H1 (cell line): ENCODE measurements around the gene SPTB. TPM values are rescaled to one million over a fixed set of nuclear protein-coding genes. Genes with fewer than 3 reads are reported as not detected.

Source experiments
- CTCF ChIA-PET: fragments of 300-600 bp; sonication (Branson Sonifier 250); formaldehyde crosslinking; loops from one replicate; lab custom pipeline; 2021; ENCODE audit not compliant: partially characterized antibody; lab: Charles Lee
- POLR2A ChIA-PET: fragments of 300-600 bp; sonication (Branson Sonifier 250); formaldehyde crosslinking; loops from one replicate; lab custom pipeline; 2021; ENCODE audit warnings: inconsistent platforms; ENCODE audit not compliant: partially characterized antibody; lab: Charles Lee
- DNase-seq, 2 experiments: peaks; one replicate each; pipeline versions ENCODE4 v3.0.0 to v3.0.0-alpha.2; 2010 to 2022; ENCODE audit warnings: low spot score in 2 of 2, low read depth in 1 of 2, mixed read lengths in 1 of 2
- FAIRE-seq: peaks from 2 replicates; lab custom pipeline; 2011; peaks lifted over from hg19 to GRCh38; lab: Jason Lieb, UNC
- H2AFZ ChIP-seq: 2 replicates; pipeline ENCODE4 v1.8.1; 2012; ENCODE audit warnings: low read length, inconsistent platforms
- H2AK5ac ChIP-seq: 2 replicates; pipeline ENCODE4 v1.6.1; 2013; ENCODE audit warnings: low read depth, low read length
- H2BK120ac ChIP-seq: replicated peaks from 2 replicates; pipeline ENCODE3; 2013; ENCODE audit warnings: low read depth, low read length, inconsistent platforms
- H2BK12ac ChIP-seq: 2 replicates; pipeline ENCODE4 v1.6.1; 2013; ENCODE audit warnings: low read depth, low read length
- H2BK15ac ChIP-seq: 2 replicates; pipeline ENCODE4 v1.6.1; 2013; ENCODE audit warnings: low read length
- H2BK20ac ChIP-seq: 2 replicates; pipeline ENCODE4 v1.6.1; 2013; ENCODE audit warnings: low read length
- H2BK5ac ChIP-seq: 2 replicates; pipeline ENCODE4 v1.6.1; 2013; ENCODE audit warnings: low read depth, low read length
- H3K14ac ChIP-seq: 2 replicates; pipeline ENCODE4 v1.6.1; 2013; ENCODE audit warnings: inconsistent platforms; ENCODE audit not compliant: insufficient read length
- H3K18ac ChIP-seq: 2 replicates; pipeline ENCODE4 v1.6.1; 2013; ENCODE audit warnings: low read length; ENCODE audit errors: extremely low read depth
- H3K23ac ChIP-seq: 2 replicates; pipeline ENCODE4 v1.6.1; 2013; ENCODE audit warnings: inconsistent platforms; ENCODE audit not compliant: insufficient read length
- H3K23me2 ChIP-seq: 2 replicates; pipeline ENCODE4 v1.6.1; 2013; ENCODE audit warnings: low read depth, low read length
- H3K27ac ChIP-seq: 2 replicates; pipeline ENCODE4 v1.6.1; 2011; ENCODE audit warnings: low read depth, low read length, inconsistent platforms
- H3K27me3 ChIP-seq, 4 experiments: replicated peaks in 1 of 4; 1 replicate in 1 of 4; 2 replicates in 3 of 4; pipeline versions ENCODE4 v1.6.1 to v1.8.1; 2011 to 2013; ENCODE audit warnings: low read length in 3 of 4, mild to moderate bottlenecking in 3 of 4, inconsistent platforms in 2 of 4, mixed read lengths in 2 of 4, moderate library complexity in 1 of 4; ENCODE audit not compliant: control insufficient read depth in 3 of 4, insufficient read depth in 3 of 4; ENCODE audit errors: extremely low read depth in 1 of 4
- H3K36me3 ChIP-seq, 4 experiments: 2 replicates each; pipeline versions ENCODE4 v1.6.1 to v1.8.1; 2011 to 2013; ENCODE audit warnings: mild to moderate bottlenecking in 4 of 4, low read length in 3 of 4, moderate library complexity in 2 of 4, control low read depth in 1 of 4, inconsistent platforms in 1 of 4; ENCODE audit not compliant: insufficient read depth in 4 of 4, control insufficient read depth in 2 of 4
- H3K4ac ChIP-seq: replicated peaks from 2 replicates; pipeline ENCODE3; 2013; ENCODE audit warnings: low read length, low read depth, mixed read lengths, inconsistent platforms; ENCODE audit not compliant: insufficient read length
- H3K4me1 ChIP-seq, 4 experiments: replicated peaks in 1 of 4; 1 replicate in 1 of 4; 2 replicates in 3 of 4; pipeline versions ENCODE4 v1.6.1 to v1.8.1; 2011 to 2013; ENCODE audit warnings: low read length in 3 of 4, inconsistent platforms in 2 of 4, mixed read lengths in 1 of 4; ENCODE audit not compliant: insufficient read depth in 4 of 4, control insufficient read depth in 3 of 4
- H3K4me2 ChIP-seq, 2 experiments: 2 replicates each; pipeline versions ENCODE4 v1.6.1 to v1.8.1; 2011 to 2013; ENCODE audit warnings: low read depth in 2 of 2, low read length in 2 of 2, control low read depth in 1 of 2, inconsistent platforms in 1 of 2, mild to moderate bottlenecking in 1 of 2; ENCODE audit not compliant: insufficient read depth in 1 of 2
- H3K4me3 ChIP-seq, 4 experiments: fragments of 200-600, 300-600 bp in 1 of 4; sonication (generic), shearing (Covaris generic), sonication (Bioruptor Twin) in 1 of 4; 2 replicates each; pipeline versions ENCODE4 v1.5.1 to v1.8.1; 2011 to 2016; ENCODE audit warnings: low read length in 4 of 4, low read depth in 3 of 4, control low read depth in 2 of 4, inconsistent platforms in 2 of 4, mild to moderate bottlenecking in 2 of 4, mixed read lengths in 1 of 4, moderate library complexity in 1 of 4; ENCODE audit not compliant: insufficient read depth in 2 of 4; ENCODE audit errors: extremely low read depth in 1 of 4
- H3K56ac ChIP-seq: replicated peaks from 2 replicates; pipeline ENCODE3; 2013; ENCODE audit warnings: low read depth, mild to moderate bottlenecking, mixed read lengths, low read length, inconsistent platforms; ENCODE audit not compliant: insufficient read length
- H3K79me1 ChIP-seq: 2 replicates; pipeline ENCODE4 v1.6.1; 2013; ENCODE audit warnings: low read depth, low read length, control low read depth
- H3K79me2 ChIP-seq, 2 experiments: 2 replicates each; pipeline versions ENCODE4 v1.6.1 to v1.8.1; 2012 to 2013; ENCODE audit warnings: low read length in 2 of 2, mild to moderate bottlenecking in 2 of 2, inconsistent platforms in 1 of 2; ENCODE audit not compliant: insufficient read depth in 2 of 2, control insufficient read depth in 1 of 2
- H3K9ac ChIP-seq, 4 experiments: replicated peaks in 1 of 4; 1 replicate in 1 of 4; 2 replicates in 3 of 4; pipeline versions ENCODE4 v1.6.1 to v1.8.1; 2011 to 2013; ENCODE audit warnings: low read depth in 3 of 4, low read length in 3 of 4, control low read depth in 2 of 4, mild to moderate bottlenecking in 2 of 4, moderate library complexity in 2 of 4, inconsistent platforms in 1 of 4; ENCODE audit errors: extremely low read depth in 1 of 4
- H3K9me3 ChIP-seq, 2 experiments: 2 replicates each; pipeline versions ENCODE4 v1.6.1 to v1.8.1; 2012 to 2013; ENCODE audit warnings: mild to moderate bottlenecking in 2 of 2, moderate library complexity in 2 of 2, control low read depth in 1 of 2, inconsistent platforms in 1 of 2, low read depth in 1 of 2, low read length in 1 of 2, mixed read lengths in 1 of 2; ENCODE audit not compliant: insufficient read depth in 2 of 2
- H4K20me1 ChIP-seq, 2 experiments: replicated peaks in 1 of 2; 2 replicates each; pipeline versions ENCODE3 to v1.8.1; 2011 to 2013; ENCODE audit warnings: inconsistent platforms in 2 of 2, low read length in 2 of 2, mild to moderate bottlenecking in 1 of 2; ENCODE audit not compliant: insufficient read depth in 2 of 2, control insufficient read depth in 1 of 2
- H4K5ac ChIP-seq: 2 replicates; pipeline ENCODE4 v1.6.1; 2013; ENCODE audit warnings: low read length, low read depth, mixed read lengths, inconsistent platforms; ENCODE audit not compliant: insufficient read length
- H4K8ac ChIP-seq: 2 replicates; pipeline ENCODE4 v1.8.0; 2013; ENCODE audit warnings: mild to moderate bottlenecking, moderate library complexity, low read length, inconsistent platforms; ENCODE audit not compliant: insufficient read depth; ENCODE audit errors: extremely low read depth
- H4K91ac ChIP-seq: replicated peaks from 2 replicates; pipeline ENCODE3; 2013; ENCODE audit warnings: low read length, mixed read lengths, inconsistent platforms; ENCODE audit not compliant: insufficient read length
- CEBPB ChIP-seq: IDR thresholded peaks from 2 replicates; pipeline ENCODE4 v1.6.1; 2012; ENCODE audit warnings: low read depth, low read length
- TBP ChIP-seq: IDR thresholded peaks from 2 replicates; pipeline ENCODE4 v1.6.1; 2011; ENCODE audit warnings: low read depth, low read length, improper control_type of control experiment
- WGBS, 2 experiments: shearing (Covaris generic) in 1 of 2; methylation state at CpG; one replicate each; pipeline versions ENCODE4 v1.1.6 to v1.1.7; 2013 to 2015; ENCODE audit warnings: low lambda C conversion rate in 2 of 2, mixed read lengths in 2 of 2, inconsistent platforms in 1 of 2, low coverage in 1 of 2, missing lambda C conversion rate in 1 of 2; ENCODE audit not compliant: insufficient replicate concordance in 2 of 2, insufficient coverage in 1 of 2, insufficient read length in 1 of 2; ENCODE audit errors: extremely low coverage in 1 of 2, missing lambda C conversion rate in 1 of 2; 5-methylcytosine and 5-hydroxymethylcytosine counted together
- polyA plus RNA-seq, 7 experiments: library from polyadenylated mRNA; depleted of rRNA in 3 of 7; stranded (reverse) in 5 of 7; unstranded in 2 of 7; fragments of >200 nt in 5 of 7; fragments of 200-250 nt in 2 of 7; gene quantifications; 1 replicate in 5 of 7; 2 replicates in 1 of 7; 4 replicates in 1 of 7; pipeline versions ENCODE4 v1.2.1 to v1.2.3, GENCODE V29; 2011 to 2013; ENCODE audit warnings: missing spikeins in 2 of 7, mixed read lengths in 2 of 7
- total RNA-seq: library from RNA; stranded (reverse); fragmentation: NEBNext Ultra II Directional; extraction: Animal tissue kit (Norgen Biotek cat#: 25700); gene quantifications from 2 replicates; pipeline ENCODE4 v1.2.1, GENCODE V29; 2021

The SPTB gene
- total and polyA plus RNA-seq, 2 of the 8 experiments (the other 6 are each of a cell fraction or from before 2014, with no cell fraction given), result 0.30 to 2.4 TPM

DNA sequence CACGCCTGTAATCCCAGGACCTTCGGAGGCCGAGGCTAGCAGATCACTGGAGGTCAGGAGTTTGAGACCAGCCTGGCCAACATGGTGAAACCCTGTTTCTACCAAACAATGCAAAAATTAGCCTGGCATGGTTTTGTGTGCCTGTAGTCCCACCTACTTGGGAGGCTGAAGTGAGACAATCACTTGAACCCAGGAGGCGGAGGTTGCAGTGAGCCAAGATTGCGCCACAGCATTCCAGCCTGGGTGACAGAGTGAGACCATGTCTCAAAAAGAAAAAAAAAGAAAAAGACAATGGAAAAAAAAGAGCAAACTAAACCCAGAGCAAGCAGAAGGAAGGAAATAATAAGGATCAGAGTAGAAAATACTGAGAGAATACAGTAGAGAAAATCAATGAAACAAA is 39.9 kb upstream of the SPTB start:
- Histone ChIP-seq H3K36me3 (peaks cover 0 to 10% (median 2%) of the 10 kb centered on the region in 4 experiments; a peak in 4 of 8 replicates), H2BK12ac (no peak overlapping the region), H2BK5ac (no peak overlapping the region), H4K8ac (no peak overlapping the region), H2BK20ac (no peak overlapping the region), H3K27ac (no peak overlapping the region), H3K9me3 (no peaks in the 10 kb centered on the region), H3K23ac (no peak overlapping the region), H4K91ac (no peak overlapping the region), H3K79me2 (peaks cover 5 to 28% of the 10 kb centered on the region in 2 experiments; a peak in 3 of 4 replicates), H3K4ac (no peak overlapping the region), H3K56ac (no peak overlapping the region), H2AK5ac (no peak overlapping the region), H2BK15ac (no peak overlapping the region), H3K4me3 (no peak overlapping the region), H4K5ac (no peak overlapping the region), H3K14ac (no peak overlapping the region), H3K23me2 (peaks cover 3% of the 10 kb centered on the region), H2BK120ac (no peak overlapping the region), H4K20me1 (no peaks in the 10 kb centered on the region), H3K4me1 (peaks cover 0 to 4% (median 0%) of the 10 kb centered on the region in 4 experiments; a peak in 3 of 7 replicates), H3K27me3 (no peaks in the 10 kb centered on the region), H3K9ac (no peak overlapping the region), H2AFZ (no peak overlapping the region), H3K79me1 (no peaks in the 10 kb centered on the region; the same call in none of the 2 replicates), H3K18ac (no peak overlapping the region), H3K4me2 (no peak overlapping the region)
- TF ChIP-seq TBP (no peak), CEBPB (peak; percentile 79)
- POLR2A ChIA-PET, result interaction anchor here (0.7 to 2.3 kb wide), 2 partner anchors 16 to 32 kb away, joined by 3 to 4 read pairs; no protein-coding TSS in a partner anchor
- FAIRE-seq (no peak), DNase-seq (no peak)
- CTCF ChIA-PET, result interaction anchor here (0.7 kb wide), 1 partner anchor 19 kb away, joined by 4 read pairs; no protein-coding TSS in a partner anchor
- 93% methylated on average over 5 of the region's 5 CpGs; no CpG with 5 or more reads in 1 of the 2 experiments for WGBS, 2 experiments
